A549 treated with RU486 at 1 μM for 4 hours (cell line): Measurements from ENCODE around the gene CADM2. TPM values are rescaled to one million over a fixed set of nuclear protein-coding genes. Genes with fewer than 3 reads are reported as not detected.

Experiments used
- total RNA-seq: library from RNA; stranded (reverse); fragments of 200-300 nt; extraction: Qiagen RNA extraction; gene quantifications from 5 replicates; pipeline ENCODE4 v1.2.3, GENCODE V29; 2022; ENCODE audit warnings: low read depth

CADM2 gene
- 0.18 to 0.24 TPM (median 0.21 TPM) in 3 of 5 replicates, not detected in the others for total RNA-seq

DNA sequence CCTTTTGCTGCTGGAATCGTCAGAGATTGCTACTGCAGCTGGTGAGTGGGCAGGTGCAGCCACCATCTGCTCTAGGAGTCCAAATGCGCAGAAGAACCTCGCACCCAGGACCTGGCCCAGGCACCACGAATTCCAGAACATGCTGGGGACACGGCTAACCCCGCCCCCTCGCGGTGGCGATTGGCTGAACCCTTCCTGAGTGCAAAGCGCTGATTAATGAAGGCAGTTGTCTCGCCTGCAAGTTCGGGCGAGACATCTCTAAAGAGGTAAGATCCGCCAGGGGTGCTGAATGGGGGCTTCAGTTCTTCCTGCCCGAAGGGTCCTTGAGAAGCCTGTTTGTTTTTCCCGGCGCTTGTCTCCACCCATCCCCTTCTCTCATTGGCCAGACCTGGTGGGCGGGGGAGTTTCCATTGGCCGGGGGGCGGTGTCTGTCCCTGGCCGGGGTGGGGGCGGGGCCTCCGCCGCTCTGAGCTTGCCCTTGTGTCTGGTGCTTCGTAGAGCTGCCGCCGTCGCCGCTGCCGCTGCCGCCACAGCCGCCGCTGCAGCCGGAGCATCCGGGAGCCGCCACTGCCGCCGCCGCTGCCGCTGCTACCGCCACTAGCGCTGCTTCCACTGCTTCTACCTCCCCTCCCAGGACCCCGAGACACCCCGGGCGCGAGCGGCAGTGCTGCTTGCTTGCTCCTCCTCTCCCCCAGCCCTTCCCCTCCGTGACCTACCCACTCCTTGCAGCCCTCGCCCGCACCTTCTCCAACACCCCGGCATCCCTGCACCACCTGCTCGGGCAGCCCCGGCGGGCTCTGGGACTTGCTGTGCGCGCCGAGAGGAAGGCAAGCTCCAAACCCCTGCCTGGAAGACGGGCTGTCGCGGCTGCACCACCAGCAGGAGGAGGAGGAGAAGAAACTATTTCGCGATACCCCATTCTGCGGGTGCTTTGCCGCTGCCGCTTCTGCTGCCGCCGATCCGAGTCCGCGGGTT, at the start of gene CADM2:
CADM2 (plus strand) TSS at position 495 of the 975 bp plus-strand sequence.

